HepG2 (cell line): Measurements from ENCODE around the gene HLA-C. TPM values are rescaled to one million over a fixed set of nuclear protein-coding genes. Genes with fewer than 3 reads are reported as not detected.

Experiments used
- ATAC-seq: fragments of 200-7000 bp; cut with Tn5 transposase; 3 replicates; pipeline ENCODE4 v1.9.1; 2020; ENCODE audit warnings: mild to moderate bottlenecking, moderate library complexity
- BruUV-seq: library from RNA; stranded (reverse); fragments of 400-500 nt; replicated peaks from 2 replicates; lab custom pipeline; 2021; lab: Mats Ljungman, UMichigan
- CTCF ChIA-PET: fragments of 300-600 bp; formaldehyde crosslinking; extraction: SDS; loops from one replicate; lab custom pipeline; 2021; ENCODE audit warnings: low total read pairs, inconsistent platforms, low intra/inter-chr PET ratio; lab: Yijun Ruan, JAX
- POLR2A ChIA-PET: fragments of 350-600 bp; sonication (Branson Sonifier 250); formaldehyde crosslinking; loops from one replicate; lab custom pipeline; 2020; ENCODE audit warnings: antibody characterized with exemption, inconsistent platforms; lab: Yijun Ruan, JAX
- DNase-seq: peaks from one replicate; pipeline ENCODE4 v3.0.0-alpha.2; 2015; ENCODE audit warnings: low spot score
- FAIRE-seq: peaks from 3 replicates; lab custom pipeline; 2011; peaks lifted over from hg19 to GRCh38; lab: Jason Lieb, UNC
- H2AFZ ChIP-seq: one replicate; pipeline ENCODE4 v1.6.1; 2011; ENCODE audit warnings: low read length, inconsistent platforms
- H3K27ac ChIP-seq: fragments of 300-600 bp; 3 replicates; pipeline ENCODE4 v1.8.0; 2011; ENCODE audit warnings: mixed run types, mild to moderate bottlenecking, mixed read lengths, low read length, inconsistent platforms; ENCODE audit not compliant: insufficient read depth; ENCODE audit errors: extremely low read length
- H3K27me3 ChIP-seq, 2 experiments: fragments of 200-600 bp in 1 of 2; 2 replicates in 1 of 2; 3 replicates in 1 of 2; pipeline versions ENCODE4 v1.6.0 to v1.8.0; 2011; ENCODE audit warnings: low read length in 2 of 2, mild to moderate bottlenecking in 2 of 2, moderate library complexity in 2 of 2, inconsistent platforms in 1 of 2; ENCODE audit not compliant: insufficient read depth in 2 of 2, control insufficient read depth in 1 of 2
- H3K36me3 ChIP-seq, 2 experiments: fragments of 200-600 bp in 1 of 2; replicated peaks in 1 of 2; 2 replicates in 1 of 2; 3 replicates in 1 of 2; pipeline versions ENCODE4 v1.5.1 to v1.8.0; 2011; ENCODE audit warnings: low read length in 2 of 2, inconsistent platforms in 1 of 2; ENCODE audit not compliant: insufficient read depth in 2 of 2, control insufficient read depth in 1 of 2
- H3K4me1 ChIP-seq: 2 replicates; pipeline ENCODE4 v1.5.1; 2012; ENCODE audit warnings: low read length, inconsistent platforms; ENCODE audit not compliant: insufficient read depth
- H3K4me2 ChIP-seq: 2 replicates; pipeline ENCODE4 v1.6.0; 2011; ENCODE audit warnings: low read depth, low read length, inconsistent platforms
- H3K4me3 ChIP-seq, 3 experiments: fragments of 200-600 bp in 1 of 3; sonication (generic), shearing (Covaris generic) in 1 of 3; replicated peaks in 1 of 3; 2 replicates each; pipeline ENCODE4 v1.5.1; 2011 to 2016; ENCODE audit warnings: low read length in 3 of 3, inconsistent platforms in 2 of 3, low read depth in 2 of 3, mild to moderate bottlenecking in 2 of 3, control low read depth in 1 of 3, mixed read lengths in 1 of 3; ENCODE audit not compliant: insufficient read depth in 1 of 3
- H3K79me2 ChIP-seq: one replicate; pipeline ENCODE4 v1.6.1; 2011; ENCODE audit warnings: low read length, inconsistent platforms; ENCODE audit not compliant: insufficient read depth
- H3K9ac ChIP-seq: 2 replicates; pipeline ENCODE4 v1.6.0; 2011; ENCODE audit warnings: mild to moderate bottlenecking, low read depth, low read length, inconsistent platforms; ENCODE audit not compliant: insufficient read depth
- H3K9me3 ChIP-seq: 2 replicates; pipeline ENCODE4 v1.5.1; 2012; ENCODE audit warnings: mild to moderate bottlenecking, low read length
- H4K20me1 ChIP-seq: 2 replicates; pipeline ENCODE4 v1.6.0; 2011; ENCODE audit warnings: inconsistent platforms, mild to moderate bottlenecking, low read length, moderate library complexity; ENCODE audit not compliant: insufficient read depth
- CTCF ChIP-seq: sonication (generic); formaldehyde crosslinking; IDR thresholded peaks from 2 replicates; pipeline ENCODE4 v1.5.0; 2020; ENCODE audit warnings: mild to moderate bottlenecking, missing genetic modification reagents, moderate library complexity
- HOXA5 ChIP-seq: sonication (generic); formaldehyde crosslinking; IDR thresholded peaks from 2 replicates; pipeline ENCODE4 v1.4.0; 2020; ENCODE audit warnings: missing genetic modification reagents
- RBAK ChIP-seq: sonication (generic); formaldehyde crosslinking; IDR thresholded peaks from 2 replicates; pipeline ENCODE4 v1.5.1; 2020; ENCODE audit warnings: mild to moderate bottlenecking, missing genetic modification reagents
- SUZ12 ChIP-seq: fragments of 150-350 bp; IDR thresholded peaks from 2 replicates; pipeline ENCODE4 v1.6.1; 2014; ENCODE audit warnings: low read depth, low read length
- ZNF253 ChIP-seq: sonication (generic); formaldehyde crosslinking; IDR thresholded peaks from 2 replicates; pipeline ENCODE4 v1.8.0; 2022; ENCODE audit warnings: mild to moderate bottlenecking, missing genetic modification reagents, borderline replicate concordance
- ZNF513 ChIP-seq: sonication (generic); formaldehyde crosslinking; conservative IDR thresholded peaks from 2 replicates; pipeline ENCODE4 v1.5.0; 2020; ENCODE audit warnings: missing genetic modification reagents
- WGBS: methylation state at CpG from one replicate; pipeline ENCODE4 v1.1.6; 2017; ENCODE audit warnings: low lambda C conversion rate; 5-methylcytosine and 5-hydroxymethylcytosine counted together
- in situ Hi-C: cut with HindIII; loops from 2 replicates; pipeline ENCODE4 v1.10.0; 2017; ENCODE audit warnings: low pct_unique_long_range_greater_than_20kb; ENCODE audit not compliant: extremely low pct_ligation_motif_present
- intact Hi-C: fragments of 100-400 bp; cut with micrococcal nuclease; formaldehyde crosslinking; loops from one replicate; pipeline ENCODE4 v1.10.0; 2022; ENCODE audit not compliant: unreplicated experiment
- polyA plus RNA-seq, 8 experiments: library from polyadenylated mRNA; depleted of rRNA in 3 of 8; stranded (reverse) in 7 of 8; unstranded in 1 of 8; fragments of >200 nt; fragmentation: Illumina TruSeq in 4 of 8; extraction: Trizol in 4 of 8; gene quantifications; 2 replicates each; pipeline versions ENCODE4 v1.2.1 to v1.2.3, GENCODE V29; 2011 to 2016; ENCODE audit warnings: low read depth in 4 of 8, missing spikeins in 1 of 8, mixed read lengths in 1 of 8; ENCODE audit not compliant: insufficient read depth in 1 of 8
- total RNA-seq, 5 experiments: library from RNA; depleted of rRNA; stranded (reverse); fragments of >200 nt; fragmentation: Illumina TruSeq; extraction: Trizol; gene quantifications; 2 replicates each; pipeline ENCODE4 v1.2.3, GENCODE V29; 2016; ENCODE audit warnings: low read depth in 1 of 5

The HLA-C gene
- total and polyA plus RNA-seq, 2 of the 13 experiments (the other 11 are each of a cell fraction or from before 2014, with no cell fraction given) = 77.1 to 155 TPM

GRCh38 chr6:31252625-31253024, 19.3 kb downstream of the HLA-C start:
- no peak overlapping the region for H3K4me3 ChIP-seq
- no peaks in the 10 kb centered on the region for H3K79me2 ChIP-seq
- H3K4me2 ChIP-seq = no peak overlapping the region
- TF ChIP-seq RBAK (no peak), CTCF (0 out of 2 replicates have a peak, but pooled peaks have one; percentile 4)
- no peak for DNase-seq
- ATAC-seq = no peak
- no peak overlapping the region for H3K27ac ChIP-seq
- H3K4me1 ChIP-seq = no peaks in the 10 kb centered on the region
- H2AFZ ChIP-seq = no peak overlapping the region
- CTCF ChIA-PET = no interaction called here
- POLR2A ChIA-PET = no interaction called here
- no TSS peak for BruUV-seq
- no peaks in the 10 kb centered on the region for H3K9me3 ChIP-seq
- H3K9ac ChIP-seq = no peak overlapping the region
- H3K36me3 ChIP-seq = no peaks in the 10 kb centered on the region
- intact Hi-C loops = no loop called here
- in situ Hi-C loops = no loop called here
- peaks cover 0 to 7% of the 10 kb centered on the region in 2 experiments; a peak in 2 of 5 replicates for H3K27me3 ChIP-seq
- no peaks in the 10 kb centered on the region for H4K20me1 ChIP-seq
- FAIRE-seq = peak; percentile 18
- WGBS = 3% methylated on average over 3 of the region's 3 CpGs

DNA sequence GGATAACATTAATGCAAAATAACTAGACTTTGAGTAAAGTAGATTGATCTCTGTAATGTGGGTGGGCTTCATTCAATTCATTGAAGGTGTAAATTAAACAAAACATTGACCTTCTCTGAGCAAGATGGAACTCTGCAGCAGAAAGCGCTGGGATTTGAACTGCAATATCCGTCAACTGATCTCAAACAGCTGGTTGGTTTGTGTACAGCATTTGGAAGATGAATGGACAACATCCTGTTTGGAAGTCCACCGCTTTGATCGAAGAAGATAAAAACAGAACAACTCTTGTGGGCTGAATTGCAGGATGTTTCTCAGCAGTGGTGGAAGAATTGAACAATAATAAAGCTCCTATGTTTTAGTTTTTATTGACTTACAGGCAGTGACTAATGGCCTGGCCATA, 20.6 kb downstream of the HLA-C start:
- H3K9me3 ChIP-seq = no peaks in the 10 kb centered on the region
- ChIA-PET POLR2A (no interaction called here), CTCF (no interaction called here)
- H3K27me3 ChIP-seq = peaks cover 0 to 7% of the 10 kb centered on the region in 2 experiments; a peak in 2 of 5 replicates
- WGBS = 15% methylated on average over 4 of the region's 4 CpGs
- H3K27ac ChIP-seq = no peak overlapping the region
- no peaks in the 10 kb centered on the region for H4K20me1 ChIP-seq
- in situ Hi-C loops (no loop called here), intact Hi-C loops (no loop called here)
- H3K4me3 ChIP-seq = no peak overlapping the region
- H3K79me2 ChIP-seq = no peaks in the 10 kb centered on the region
- no TSS peak for BruUV-seq
- peaks cover 3% of the 10 kb centered on the region; the same call in 1 of the 2 replicates for H3K4me1 ChIP-seq
- no peak for ATAC-seq
- no peak overlapping the region for H2AFZ ChIP-seq
- no peak for TF ChIP-seq ZNF253
- TF ChIP-seq ZNF513 = no peak
- no peak for TF ChIP-seq SUZ12
- TF ChIP-seq HOXA5 (CRISPR knock-in tag) = no peak
- no peak overlapping the region for H3K9ac ChIP-seq
- no peak for DNase-seq
- no peak for FAIRE-seq
- no peak overlapping the region for H3K4me2 ChIP-seq
- no peaks in the 10 kb centered on the region for H3K36me3 ChIP-seq
